Measurements from ENCODE around the gene LTBP1. TPM values are rescaled to one million over a fixed set of nuclear protein-coding genes. Genes with fewer than 3 reads are reported as not detected.

LTBP1 gene
- total and polyA plus RNA-seq, 2 experiments from 2014 or later: 15.7 to 49.8 TPM

DNA sequence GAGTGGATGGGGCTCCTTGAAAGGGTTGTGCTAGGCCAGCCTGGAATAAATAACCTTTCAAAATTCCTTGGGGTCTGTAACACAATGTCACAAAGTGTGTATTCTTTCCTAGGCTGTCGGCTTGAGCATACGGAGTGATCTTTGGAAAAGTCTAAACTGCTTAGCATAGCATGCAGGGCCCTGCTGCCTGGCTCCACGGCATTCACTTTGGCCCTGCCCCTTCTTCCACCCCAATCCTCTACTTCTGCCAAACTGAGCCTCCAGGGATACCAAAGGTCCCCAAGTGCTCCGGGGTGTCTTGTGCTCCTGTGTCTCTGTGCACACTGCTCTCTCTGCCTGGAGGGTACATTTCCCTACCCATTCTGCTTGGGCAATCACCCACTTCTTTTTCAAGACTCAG, 196.1 kb downstream of the LTBP1 start (continued):
- no peak for TF ChIP-seq ZNF462 (CRISPR knock-in tag; IDR thresholded peaks at IDR 0.05)

DNA sequence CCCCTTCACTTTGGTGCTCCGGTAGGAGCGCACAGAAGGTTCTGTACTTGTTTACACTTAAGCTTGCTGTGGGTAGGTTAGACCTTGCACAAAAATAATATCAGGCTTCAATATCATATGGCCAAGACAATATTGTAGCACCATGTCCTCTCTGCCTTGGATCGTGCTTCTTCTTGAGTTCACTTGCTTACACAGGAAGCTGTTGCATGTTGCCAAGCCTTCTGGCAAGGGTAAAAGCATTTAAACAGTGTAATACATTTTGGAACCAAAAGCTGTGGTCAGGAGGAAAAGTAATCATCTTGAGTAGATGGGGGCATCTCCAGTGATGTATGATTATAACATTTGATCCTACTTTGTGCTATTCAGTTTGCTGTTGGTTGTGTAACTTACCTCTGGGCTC, 197.5 kb downstream of the LTBP1 start:
- H3K4me1 ChIP-seq (ENCODE audit: insufficient read depth): no peaks in the 10 kb centered on the region
- Mint-ChIP-seq H3K36me3 (ENCODE audit: low read depth) (no peaks in the 10 kb centered on the region), H3K9me3 (no peaks in the 10 kb centered on the region; the same call in 2 of the 3 replicates), H3K4me3 (no peak overlapping the region), H3K27ac (no peak overlapping the region), H3K27me3 (ENCODE audit: insufficient read depth, low read depth, poor library complexity) (no peaks in the 10 kb centered on the region), H3K4me1 (peaks cover 11% of the 10 kb centered on the region)
- DNase-seq (ENCODE audit: low spot score): no peak
- no peaks in the 10 kb centered on the region for H3K79me2 ChIP-seq (replicated peaks; ENCODE audit: insufficient read depth)
- H4K20me1 ChIP-seq (replicated peaks; ENCODE audit: insufficient read depth): no peaks in the 10 kb centered on the region
- H3K36me3 ChIP-seq (ENCODE audit: insufficient read depth): no peaks in the 10 kb centered on the region
- no peak overlapping the region for H3K4me2 ChIP-seq
- H3K27ac ChIP-seq (ENCODE audit: low read depth): no peak overlapping the region
- no peak overlapping the region for H2AFZ ChIP-seq
- H3K4me3 ChIP-seq: no peak overlapping the region
- ATAC-seq: no peak
- no peaks in the 10 kb centered on the region for H3K27me3 ChIP-seq (ENCODE audit: insufficient read depth)
- no peaks in the 10 kb centered on the region for H3F3A ChIP-seq (replicated peaks; ENCODE audit: low read depth)
- H3K9me2 ChIP-seq (ENCODE audit: insufficient read depth): no peaks in the 10 kb centered on the region
- no peak for TF ChIP-seq JUNB (IDR thresholded peaks at IDR 0.05; ENCODE audit: unreplicated experiment)
- TF ChIP-seq, protein P1, sequence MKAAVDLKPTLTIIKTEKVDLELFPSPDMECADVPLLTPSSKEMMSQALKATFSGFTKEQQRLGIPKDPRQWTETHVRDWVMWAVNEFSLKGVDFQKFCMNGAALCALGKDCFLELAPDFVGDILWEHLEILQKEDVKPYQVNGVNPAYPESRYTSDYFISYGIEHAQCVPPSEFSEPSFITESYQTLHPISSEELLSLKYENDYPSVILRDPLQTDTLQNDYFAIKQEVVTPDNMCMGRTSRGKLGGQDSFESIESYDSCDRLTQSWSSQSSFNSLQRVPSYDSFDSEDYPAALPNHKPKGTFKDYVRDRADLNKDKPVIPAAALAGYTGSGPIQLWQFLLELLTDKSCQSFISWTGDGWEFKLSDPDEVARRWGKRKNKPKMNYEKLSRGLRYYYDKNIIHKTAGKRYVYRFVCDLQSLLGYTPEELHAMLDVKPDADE (IDR thresholded peaks at IDR 0.05): no peak
- TF ChIP-seq NANOG (IDR thresholded peaks at IDR 0.05; ENCODE audit: borderline replicate concordance): no peak
- TF ChIP-seq CREB1 (CRISPR knock-in tag; IDR thresholded peaks at IDR 0.05; ENCODE audit: low read depth): no peak
- TF ChIP-seq POLR2AphosphoS5 (IDR thresholded peaks at IDR 0.05; ENCODE audit: low read depth): no peak
- no peak for TF ChIP-seq ZNF331 (CRISPR knock-in tag; IDR thresholded peaks at IDR 0.05; ENCODE audit: low read depth)
- TF ChIP-seq EZH2 (IDR thresholded peaks at IDR 0.05; ENCODE audit: low read depth, unreplicated experiment): no peak
- TF ChIP-seq, protein P2, sequence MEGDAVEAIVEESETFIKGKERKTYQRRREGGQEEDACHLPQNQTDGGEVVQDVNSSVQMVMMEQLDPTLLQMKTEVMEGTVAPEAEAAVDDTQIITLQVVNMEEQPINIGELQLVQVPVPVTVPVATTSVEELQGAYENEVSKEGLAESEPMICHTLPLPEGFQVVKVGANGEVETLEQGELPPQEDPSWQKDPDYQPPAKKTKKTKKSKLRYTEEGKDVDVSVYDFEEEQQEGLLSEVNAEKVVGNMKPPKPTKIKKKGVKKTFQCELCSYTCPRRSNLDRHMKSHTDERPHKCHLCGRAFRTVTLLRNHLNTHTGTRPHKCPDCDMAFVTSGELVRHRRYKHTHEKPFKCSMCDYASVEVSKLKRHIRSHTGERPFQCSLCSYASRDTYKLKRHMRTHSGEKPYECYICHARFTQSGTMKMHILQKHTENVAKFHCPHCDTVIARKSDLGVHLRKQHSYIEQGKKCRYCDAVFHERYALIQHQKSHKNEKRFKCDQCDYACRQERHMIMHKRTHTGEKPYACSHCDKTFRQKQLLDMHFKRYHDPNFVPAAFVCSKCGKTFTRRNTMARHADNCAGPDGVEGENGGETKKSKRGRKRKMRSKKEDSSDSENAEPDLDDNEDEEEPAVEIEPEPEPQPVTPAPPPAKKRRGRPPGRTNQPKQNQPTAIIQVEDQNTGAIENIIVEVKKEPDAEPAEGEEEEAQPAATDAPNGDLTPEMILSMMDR (conservative IDR thresholded peaks at IDR 0.05; ENCODE audit: low read depth in 2 of 2): no peak
- TF ChIP-seq EZH2phosphoT487 (IDR thresholded peaks at IDR 0.05; ENCODE audit: unreplicated experiment): no peak
- TF ChIP-seq ZNF114 (CRISPR knock-in tag; IDR thresholded peaks at IDR 0.05): no peak
- TF ChIP-seq STAT1 (IDR thresholded peaks at IDR 0.05; ENCODE audit: unreplicated experiment): no peak
- TF ChIP-seq REST (IDR thresholded peaks at IDR 0.05; ENCODE audit: unreplicated experiment): no peak

Measured in GM23338 (cell line).